Left ventricle myocardium inferior (tissue), 1 donor: Measurements from ENCODE around the gene SRP19. TPM values are rescaled to one million over a fixed set of nuclear protein-coding genes. Genes with fewer than 3 reads are reported as not detected.

Source experiments
- DNase-seq: peaks from one replicate; pipeline ENCODE4 v3.0.0-alpha.2; 2020
- H3K27ac ChIP-seq: fragments of 200-600 bp; replicated peaks from 2 replicates; pipeline ENCODE4 v1.8.0; 2021
- H3K27me3 ChIP-seq: fragments of 200-600 bp; 2 replicates; pipeline ENCODE4 v1.8.0; 2021; ENCODE audit warnings: low read depth
- H3K36me3 ChIP-seq: fragments of 200-600 bp; 2 replicates; pipeline ENCODE4 v1.8.0; 2021
- H3K4me1 ChIP-seq: fragments of 200-600 bp; 2 replicates; pipeline ENCODE4 v1.8.0; 2021
- H3K4me3 ChIP-seq: fragments of 200-600 bp; 2 replicates; pipeline ENCODE4 v1.8.0; 2021; ENCODE audit warnings: mild to moderate bottlenecking, moderate library complexity
- H3K9me3 ChIP-seq: fragments of 200-600 bp; replicated peaks from 2 replicates; pipeline ENCODE4 v1.8.0; 2021
- intact Hi-C: fragments of 100-400 bp; cut with micrococcal nuclease; formaldehyde crosslinking; loops from one replicate; pipeline ENCODE4 v1.11.0; 2022
- total RNA-seq: library from RNA; stranded (reverse); fragmentation: NEBNext Ultra II Directional; extraction: Animal tissue kit (Norgen Biotek cat#: 25700); gene quantifications from one replicate; pipeline ENCODE4 v1.2.1, GENCODE V29; 2021
- TF ChIP-seq, protein P1 (sequence below): fragments of 200-600 bp; IDR thresholded peaks from 2 replicates; pipeline ENCODE4 v1.8.0; 2021; ENCODE audit warnings: antibody characterized with exemption, mild to moderate bottlenecking, borderline replicate concordance
- donor health status: DM: no; HTN: yes; CAD: no; lungs with severe emphysema.

SRP19 gene
- total RNA-seq, 1 donor from 2014 or later, result 31.6 TPM

DNA sequence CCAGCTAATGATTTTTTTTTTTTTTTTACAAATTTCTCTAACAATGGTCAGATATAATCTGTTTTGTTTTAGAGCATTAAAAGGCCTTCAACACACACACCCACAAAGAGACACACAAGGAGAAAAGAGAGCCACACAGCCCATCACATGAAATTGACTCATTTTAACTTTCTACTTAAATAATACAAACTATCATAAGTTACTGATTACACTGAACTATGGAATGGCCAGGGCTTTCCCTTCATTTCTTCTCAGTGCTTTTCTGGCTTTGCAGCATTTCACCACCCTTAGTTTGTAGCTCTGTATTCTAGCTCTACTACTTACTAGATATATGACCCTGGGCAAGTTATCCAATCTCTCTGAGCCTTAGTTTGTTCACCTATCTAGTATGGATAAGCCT is 47.8 kb downstream of the SRP19 start:
- no peak overlapping the region for H3K27ac ChIP-seq
- peaks cover 13% of the 10 kb centered on the region for H3K36me3 ChIP-seq
- intact Hi-C loops, result no loop called here
- H3K27me3 ChIP-seq, result no peaks in the 10 kb centered on the region
- H3K4me1 ChIP-seq, result peaks cover 73% of the 10 kb centered on the region
- no peaks in the 10 kb centered on the region for H3K9me3 ChIP-seq
- DNase-seq, result no peak
- TF ChIP-seq, protein P1, sequence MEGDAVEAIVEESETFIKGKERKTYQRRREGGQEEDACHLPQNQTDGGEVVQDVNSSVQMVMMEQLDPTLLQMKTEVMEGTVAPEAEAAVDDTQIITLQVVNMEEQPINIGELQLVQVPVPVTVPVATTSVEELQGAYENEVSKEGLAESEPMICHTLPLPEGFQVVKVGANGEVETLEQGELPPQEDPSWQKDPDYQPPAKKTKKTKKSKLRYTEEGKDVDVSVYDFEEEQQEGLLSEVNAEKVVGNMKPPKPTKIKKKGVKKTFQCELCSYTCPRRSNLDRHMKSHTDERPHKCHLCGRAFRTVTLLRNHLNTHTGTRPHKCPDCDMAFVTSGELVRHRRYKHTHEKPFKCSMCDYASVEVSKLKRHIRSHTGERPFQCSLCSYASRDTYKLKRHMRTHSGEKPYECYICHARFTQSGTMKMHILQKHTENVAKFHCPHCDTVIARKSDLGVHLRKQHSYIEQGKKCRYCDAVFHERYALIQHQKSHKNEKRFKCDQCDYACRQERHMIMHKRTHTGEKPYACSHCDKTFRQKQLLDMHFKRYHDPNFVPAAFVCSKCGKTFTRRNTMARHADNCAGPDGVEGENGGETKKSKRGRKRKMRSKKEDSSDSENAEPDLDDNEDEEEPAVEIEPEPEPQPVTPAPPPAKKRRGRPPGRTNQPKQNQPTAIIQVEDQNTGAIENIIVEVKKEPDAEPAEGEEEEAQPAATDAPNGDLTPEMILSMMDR, result no peak
- no peak overlapping the region for H3K4me3 ChIP-seq

DNA sequence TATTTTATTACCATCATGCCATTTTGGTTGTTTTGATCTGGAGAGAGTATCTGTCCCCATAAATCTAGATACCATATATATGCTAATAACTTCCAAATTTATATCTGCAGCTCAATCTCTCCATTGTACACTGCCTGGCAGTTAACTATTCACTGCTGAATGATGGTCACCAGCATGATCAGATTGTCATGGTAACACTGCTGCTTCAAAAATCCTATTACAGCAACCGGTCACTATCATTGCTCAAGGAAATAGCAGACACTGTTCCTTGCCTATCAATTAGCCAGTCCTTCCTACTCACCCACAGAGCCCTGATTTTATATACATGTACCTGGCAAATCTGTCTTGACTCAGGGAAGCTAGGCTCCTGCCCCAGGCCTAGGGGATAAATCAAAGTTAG is 49.4 kb downstream of the SRP19 start:
- Histone ChIP-seq H3K27ac (no peak overlapping the region), H3K27me3 (no peaks in the 10 kb centered on the region), H3K4me3 (no peak overlapping the region), H3K9me3 (no peaks in the 10 kb centered on the region), H3K4me1 (peaks cover 86% of the 10 kb centered on the region), H3K36me3 (peaks cover 13% of the 10 kb centered on the region)
- TF ChIP-seq, protein P1, result no peak
- no peak for DNase-seq
- intact Hi-C loops, result loop anchor here (10.0 kb wide), 1 partner anchor 46 kb away; the partner anchor contains the start of gene SRP19

DNA sequence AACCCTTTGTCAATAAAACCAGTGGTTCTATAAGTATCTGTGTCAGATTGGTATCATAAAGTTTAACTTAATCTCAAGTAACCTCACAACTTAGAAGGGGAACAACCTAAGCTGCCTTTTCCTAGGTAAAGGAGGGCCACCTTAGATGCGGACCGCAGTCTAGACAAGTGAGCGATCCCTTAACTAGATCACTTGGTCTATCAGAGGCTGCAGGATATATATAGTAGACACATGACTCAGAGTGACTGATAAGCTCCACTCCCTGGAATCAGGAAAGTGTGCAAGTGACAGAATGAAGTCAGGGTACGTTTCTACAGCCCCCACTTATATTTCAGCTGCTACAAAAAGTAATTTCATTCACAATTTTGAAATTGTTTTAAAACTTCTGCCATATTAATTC is 53.5 kb downstream of the SRP19 start:
- H3K27me3 ChIP-seq, result no peaks in the 10 kb centered on the region
- H3K27ac ChIP-seq, result peak overlapping the region; percentile 61
- intact Hi-C loops, result loop anchor here (10.0 kb wide), 1 partner anchor 50 kb away; the partner anchor contains the start of gene SRP19
- H3K4me1 ChIP-seq, result peaks cover 97% of the 10 kb centered on the region
- H3K9me3 ChIP-seq, result no peaks in the 10 kb centered on the region
- TF ChIP-seq, protein P1, result no peak
- peaks cover 34% of the 10 kb centered on the region for H3K36me3 ChIP-seq
- peak overlapping the region; percentile 20 for H3K4me3 ChIP-seq
- DNase-seq, result no peak

DNA sequence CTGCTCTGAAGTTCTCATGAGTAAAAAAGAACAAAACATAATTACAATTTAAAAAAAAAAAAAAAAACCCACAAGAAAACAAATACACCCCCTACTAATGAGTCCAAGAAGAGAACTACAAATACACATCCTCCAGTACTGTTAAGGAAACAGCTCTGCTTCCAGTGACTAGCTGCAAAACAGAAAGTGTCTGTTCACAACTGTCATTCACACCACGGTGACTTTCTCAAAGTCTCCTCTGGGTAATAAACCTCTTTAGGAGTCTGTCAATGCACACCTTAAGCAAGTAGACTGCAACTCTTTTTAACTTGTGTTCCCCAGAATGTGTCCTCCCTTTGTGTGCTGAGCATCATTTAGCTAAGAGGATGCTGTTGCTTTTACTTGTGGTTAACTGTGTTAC is 54.7 kb downstream of the SRP19 start:
- TF ChIP-seq, protein P1, result no peak
- Histone ChIP-seq H3K27ac (peak overlapping the region; percentile 61), H3K9me3 (no peaks in the 10 kb centered on the region), H3K4me3 (no peak overlapping the region), H3K27me3 (no peaks in the 10 kb centered on the region), H3K36me3 (peaks cover 27% of the 10 kb centered on the region), H3K4me1 (peaks cover 100% of the 10 kb centered on the region)
- intact Hi-C loops, result loop anchor here (10.0 kb wide), 1 partner anchor 51 kb away; the partner anchor contains the start of gene SRP19
- DNase-seq, result no peak

DNA sequence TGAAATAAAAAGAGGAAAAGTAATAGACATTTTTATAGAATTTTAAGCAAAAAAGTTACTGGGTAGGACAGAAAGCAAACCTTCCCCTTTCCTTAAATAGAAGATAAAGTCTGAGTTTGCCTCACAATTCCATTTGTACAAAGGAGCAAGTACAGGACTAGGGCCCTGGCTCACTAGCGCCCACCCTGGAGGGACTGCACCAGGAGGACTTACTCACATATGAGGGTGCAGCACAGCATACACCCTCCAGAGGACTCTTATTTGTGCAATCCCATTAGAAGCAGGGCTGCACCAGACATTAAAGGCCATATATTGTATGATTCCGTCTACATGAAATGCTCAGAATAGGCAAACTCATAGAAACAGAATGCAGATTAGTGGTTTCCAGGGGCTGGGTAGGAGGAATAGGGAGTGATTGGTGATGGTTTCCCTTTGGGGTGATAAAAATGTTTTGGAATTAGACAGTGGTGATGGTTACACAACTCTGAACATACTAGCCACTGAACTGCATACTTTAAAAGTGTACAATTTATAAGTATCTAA is 56.4 kb downstream of the SRP19 start:
- Histone ChIP-seq H3K27me3 (no peaks in the 10 kb centered on the region), H3K27ac (peak overlapping the region; percentile 61), H3K4me1 (peaks cover 98% of the 10 kb centered on the region), H3K4me3 (no peak overlapping the region), H3K36me3 (peaks cover 24% of the 10 kb centered on the region), H3K9me3 (no peaks in the 10 kb centered on the region)
- DNase-seq, result no peak
- TF ChIP-seq, protein P1, result no peak
- intact Hi-C loops, result loop anchor here (10.0 kb wide), 1 partner anchor 53 kb away; the partner anchor contains the start of gene SRP19
